Posterior vena cava (tissue), 2 donors: ENCODE data around the gene NKD2. TPM values are rescaled to one million over a fixed set of nuclear protein-coding genes. Genes with fewer than 3 reads are reported as not detected.
"Not testable (repeated sequence)": the region's sequence is repeated elsewhere in the genome, so short reads cannot be mapped to it uniquely, and the experiment has no call there.

Experiments
- DNase-seq: peaks from one replicate; pipeline ENCODE4 v3.0.0-alpha.2; 2020; ENCODE audit warnings: low spot score
- intact Hi-C, 2 donors: fragments of 100-400 bp; cut with DNase I; formaldehyde crosslinking; loops; one replicate each; pipeline versions ENCODE4 v1.14.1 to v1.14.2; 2022 to 2023
- total RNA-seq, 2 donors: library from RNA; stranded (reverse); fragmentation: NEBNext Ultra II Directional; extraction: Animal tissue kit (Norgen Biotek cat#: 25700); gene quantifications; one replicate each; pipeline ENCODE4 v1.2.1, GENCODE V29; 2021
- donor health status: DM: yes; HTN: yes; CAD: no.
- donor health status: DM: yes; HTN: yes; CAD: no.

Gene NKD2
- total RNA-seq, 2 donors from 2014 or later = 2.7 to 5.0 TPM

DNA sequence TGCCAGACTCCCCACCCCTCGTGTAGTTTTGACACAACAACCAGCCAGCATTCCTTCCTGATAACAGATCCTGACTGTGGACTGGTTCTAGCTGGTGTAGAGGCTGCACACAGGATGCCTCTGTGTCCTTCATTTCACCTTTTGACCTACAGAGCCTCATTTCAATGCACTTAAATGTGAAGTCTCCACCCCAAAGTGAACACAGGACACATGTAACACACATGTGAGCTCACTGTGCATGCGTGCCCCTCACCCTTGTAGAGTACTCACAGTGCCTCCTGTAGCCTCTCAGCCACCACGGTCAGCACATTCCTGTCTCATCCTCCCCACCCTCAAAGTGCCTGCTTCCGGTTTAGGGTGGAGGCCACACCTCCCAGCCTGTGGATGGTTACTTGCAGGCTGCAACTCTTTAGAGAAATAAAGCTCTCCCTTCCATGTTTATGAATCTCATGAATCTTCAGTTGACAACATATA is 11.6 kb upstream of the NKD2 start:
- DNase-seq = peak; percentile 81
- intact Hi-C loops = no loop called here

DNA sequence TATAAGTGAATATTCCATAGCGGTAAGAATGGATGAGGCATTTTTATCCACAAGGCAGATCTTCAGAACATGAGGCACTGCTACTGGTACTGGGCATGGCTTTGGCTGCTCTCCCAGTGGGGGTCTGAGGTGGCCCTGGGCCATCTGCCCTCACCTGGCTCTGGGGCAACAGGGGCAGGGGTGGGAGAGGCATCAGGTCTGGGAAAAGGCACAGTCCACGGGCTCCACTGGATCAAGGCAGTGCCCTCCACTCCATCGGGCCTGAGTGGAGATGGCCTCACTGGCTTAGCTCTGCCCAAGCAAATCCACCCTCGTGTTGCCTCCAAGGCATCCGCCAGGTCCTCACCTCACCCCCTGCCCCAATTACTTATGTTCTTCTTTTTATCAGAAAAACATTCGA is 10.9 kb upstream of the NKD2 start:
- intact Hi-C loops = no loop called here
- DNase-seq = peak; percentile 53

DNA sequence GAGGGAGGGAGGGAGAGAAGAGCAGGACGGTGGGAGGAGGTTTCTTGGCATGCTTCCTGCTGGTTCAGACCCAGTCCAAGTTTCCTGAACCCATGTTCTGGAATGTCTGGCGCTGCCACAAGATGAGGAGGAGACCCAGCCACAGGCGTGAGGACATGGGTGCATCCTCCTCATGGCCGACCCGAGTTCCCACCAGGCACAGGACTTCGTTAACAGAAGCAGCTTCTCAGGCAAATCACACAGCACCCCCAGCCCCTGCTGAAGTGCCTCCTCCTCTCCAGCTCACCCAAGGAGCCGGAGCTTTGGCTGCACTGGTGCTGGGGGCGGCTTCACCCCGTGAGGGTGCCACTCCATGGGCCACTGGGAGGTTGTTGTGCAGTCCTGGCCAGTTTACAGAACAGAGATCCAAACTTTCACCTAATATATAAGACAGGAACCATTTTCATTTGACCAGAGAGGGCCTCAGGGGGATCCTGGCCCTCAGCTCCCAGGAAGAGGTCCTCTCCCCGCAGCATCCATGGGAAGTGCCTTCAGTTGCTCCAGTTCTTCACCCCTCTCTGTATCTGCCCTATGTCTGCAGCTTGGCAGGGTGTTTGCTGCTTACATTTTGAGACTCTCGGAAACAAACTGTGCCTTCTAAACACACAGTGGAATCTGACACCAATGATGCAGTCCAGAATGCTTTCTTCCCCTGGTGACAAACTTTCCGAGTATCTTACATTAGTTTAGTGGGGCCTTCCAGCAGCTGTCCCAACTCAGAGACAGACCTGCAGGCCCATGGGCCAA is 10.2 kb upstream of the NKD2 start:
- intact Hi-C loops = no loop called here
- DNase-seq = peak; percentile 55

GRCh38 chr5:999032-999501 is 9.5 kb upstream of the NKD2 start:
- peak; percentile 53 for DNase-seq
- intact Hi-C loops = no loop called here

DNA sequence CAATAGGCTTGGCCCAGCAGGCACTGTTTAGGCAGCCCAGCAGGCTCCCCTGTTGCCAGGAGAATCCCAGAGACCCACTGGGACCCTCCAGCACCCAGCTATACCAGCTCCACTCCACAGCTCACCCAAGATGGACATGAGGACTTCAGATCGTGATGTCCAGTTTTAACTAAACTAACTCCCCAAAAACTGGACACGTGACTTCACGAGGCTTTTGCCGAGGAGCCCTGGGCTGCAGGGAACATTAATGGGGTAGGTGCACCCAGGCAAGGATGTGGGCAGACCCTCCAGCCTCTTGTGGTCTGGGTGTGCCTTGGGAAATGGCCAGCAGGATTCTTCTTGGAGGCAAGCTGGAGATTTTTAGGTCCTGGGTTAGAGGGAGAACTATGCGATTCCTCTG is 8.9 kb upstream of the NKD2 start:
- intact Hi-C loops = loop anchor here in 1 of 2 donors (5.0 kb wide), 1 partner anchor 818 kb away; no protein-coding TSS in a partner anchor
- peak; percentile 47 for DNase-seq

DNA sequence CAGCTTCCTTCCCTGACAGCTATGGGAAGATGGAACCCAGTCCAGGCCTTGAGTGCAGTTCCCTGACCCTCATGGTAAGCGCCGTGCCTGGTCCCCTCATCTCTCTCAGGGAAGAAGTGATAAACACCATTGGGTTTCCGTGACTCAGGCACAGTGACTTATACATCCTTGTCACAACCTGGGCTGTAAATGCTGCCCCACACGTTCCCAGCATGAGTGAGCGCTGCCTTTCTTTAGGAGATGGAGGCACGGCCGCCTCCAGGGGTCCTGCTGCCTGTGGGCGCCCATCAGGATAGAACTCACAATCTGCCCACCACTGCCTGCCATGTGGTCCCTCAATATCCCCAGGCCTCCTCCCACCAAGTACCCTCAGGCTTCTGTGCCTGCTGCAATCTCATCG is 8.3 kb upstream of the NKD2 start:
- DNase-seq = peak; percentile 73
- intact Hi-C loops = loop anchor here in 1 of 2 donors (5.0 kb wide), 1 partner anchor 817 kb away; no protein-coding TSS in a partner anchor

DNA sequence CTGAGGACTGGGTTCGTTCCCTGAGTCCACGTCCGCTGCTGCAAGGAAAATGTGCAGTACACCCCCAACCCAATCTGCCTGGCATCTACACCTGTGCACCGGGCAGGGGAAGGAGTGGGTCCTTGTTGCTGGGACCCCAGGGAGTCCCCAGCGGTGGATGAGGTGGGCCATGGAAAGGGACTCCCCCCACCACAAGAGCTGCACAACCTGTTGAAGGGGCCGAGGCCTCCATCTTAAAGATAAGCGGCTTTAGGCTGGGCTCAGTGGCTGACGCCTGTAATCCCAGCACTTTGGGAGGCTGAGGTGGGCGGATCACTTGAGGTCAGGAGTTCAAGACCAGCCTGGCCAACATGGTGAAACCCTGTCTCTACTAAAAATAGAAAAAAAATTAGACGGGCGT is 7.8 kb upstream of the NKD2 start:
- DNase-seq = not testable (repeated sequence)
- intact Hi-C loops = loop anchor here in 1 of 2 donors (5.0 kb wide), 1 partner anchor 816 kb away; no protein-coding TSS in a partner anchor

DNA sequence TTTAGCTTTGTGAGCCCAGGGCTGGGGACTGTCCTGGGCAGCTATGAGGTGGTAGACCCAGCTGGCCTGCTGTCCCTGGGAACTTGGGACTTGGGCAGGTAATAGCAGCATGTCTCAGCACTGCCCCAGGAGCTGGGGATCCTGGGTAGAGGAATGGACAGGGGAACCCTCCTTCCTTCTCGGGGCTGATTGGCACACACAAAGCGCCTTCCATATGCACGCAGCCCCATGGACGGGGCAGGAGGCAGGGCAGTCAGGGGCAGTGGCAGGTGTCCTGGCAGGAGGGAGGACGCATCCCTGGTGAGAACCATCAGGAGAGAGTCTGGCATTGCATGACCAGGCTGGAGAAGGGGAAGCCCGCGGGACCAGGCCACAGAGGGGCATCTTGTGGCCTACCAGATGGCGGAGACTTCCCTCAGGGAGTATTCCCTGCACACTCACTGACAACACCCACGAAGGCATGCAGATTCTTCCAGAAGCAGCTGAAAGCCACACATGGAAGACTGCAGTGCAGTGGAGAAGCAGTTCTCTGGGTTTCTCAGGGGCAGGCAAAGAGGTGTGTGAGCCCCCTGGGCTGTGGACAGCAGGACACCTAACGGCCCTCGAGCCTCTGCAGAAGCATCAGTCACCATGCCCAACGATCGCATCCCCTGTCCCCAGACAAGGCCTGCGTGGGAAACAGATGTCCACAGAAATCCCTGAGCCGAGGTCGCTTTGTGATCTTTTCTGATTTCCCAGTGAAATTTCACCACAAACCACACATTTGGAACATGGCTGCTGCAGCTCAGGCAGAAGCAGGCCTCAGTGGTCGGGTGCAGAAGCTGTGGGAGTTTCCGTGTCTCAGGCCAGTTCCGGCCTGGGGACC is 7.0 kb upstream of the NKD2 start:
- intact Hi-C loops = loop anchor here in 1 of 2 donors (5.0 kb wide), 1 partner anchor 816 kb away; no protein-coding TSS in a partner anchor
- DNase-seq = peak; percentile 64

- no peak for DNase-seq
- intact Hi-C loops = loop anchor here in 1 of 2 donors (5.0 kb wide), 1 partner anchor 815 kb away; no protein-coding TSS in a partner anchor
Observed at GRCh38 chr5:1002271-1002546, 6.4 kb upstream of the NKD2 start.

DNA sequence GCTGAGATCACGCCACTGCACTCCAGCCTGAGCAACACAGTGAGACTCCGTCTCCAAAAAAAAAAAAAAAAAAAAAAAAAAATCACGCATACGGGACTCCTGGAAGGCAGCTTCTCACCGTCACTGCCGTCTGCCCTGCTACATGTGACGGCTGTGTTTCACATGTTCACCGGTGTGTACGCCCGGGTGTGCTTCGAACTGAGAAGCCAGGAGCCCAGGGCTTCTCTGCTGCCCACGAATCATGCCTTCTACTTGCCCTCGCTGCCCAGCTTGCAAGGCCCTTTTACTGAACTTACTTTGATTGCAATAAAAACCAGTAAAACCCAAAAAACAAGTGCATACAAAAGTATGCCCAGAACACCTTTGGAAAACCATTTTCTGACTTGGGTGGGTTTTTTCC is 5.8 kb upstream of the NKD2 start:
- intact Hi-C loops = loop anchor here in 1 of 2 donors (5.0 kb wide), 1 partner anchor 814 kb away; no protein-coding TSS in a partner anchor
- DNase-seq = peak; percentile 38

DNA sequence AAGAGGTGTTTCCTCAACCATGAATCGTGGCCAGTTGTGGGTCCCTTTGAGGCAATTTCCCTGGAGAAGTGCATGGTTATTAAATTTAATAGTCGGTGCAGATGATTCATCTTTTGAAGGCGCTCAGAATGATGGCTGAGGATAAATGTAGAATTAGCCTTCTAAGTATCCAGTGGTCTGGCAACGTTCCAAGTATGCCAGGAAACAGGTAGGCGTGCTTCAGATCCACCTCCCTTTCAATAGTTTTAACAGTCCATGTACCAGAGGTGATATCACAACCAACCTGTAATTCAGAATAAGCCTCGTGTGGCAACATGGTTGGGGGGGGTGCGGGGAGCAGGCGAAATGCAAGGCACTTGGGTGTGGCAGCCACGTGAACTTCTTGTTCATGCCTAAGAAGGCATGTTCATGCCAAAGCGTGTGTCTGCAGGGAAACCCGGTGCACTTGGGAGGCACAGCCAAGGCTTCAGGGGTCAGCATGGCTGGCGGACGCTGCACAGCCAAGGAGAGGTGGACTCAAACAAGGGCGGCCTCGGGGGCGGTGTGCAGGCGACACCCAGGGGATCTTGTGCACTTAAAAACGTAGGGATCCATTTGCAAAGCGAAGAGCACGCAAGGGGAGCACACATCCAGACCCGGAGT is 5.2 kb upstream of the NKD2 start:
- intact Hi-C loops = loop anchor here in 1 of 2 donors (5.0 kb wide), 1 partner anchor 814 kb away; no protein-coding TSS in a partner anchor
- peak; percentile 76 for DNase-seq

GRCh38 chr5:1004461-1005248 is 3.9 kb upstream of the NKD2 start:
- peak; percentile 92 for DNase-seq
- intact Hi-C loops = loop anchor here in 1 of 2 donors (5.0 kb wide), 1 partner anchor 813 kb away; no protein-coding TSS in a partner anchor

- no peak for DNase-seq
- intact Hi-C loops = no loop called here
Observed at GRCh38 chr5:1005249-1005851, 3.3 kb upstream of the NKD2 start.

DNA sequence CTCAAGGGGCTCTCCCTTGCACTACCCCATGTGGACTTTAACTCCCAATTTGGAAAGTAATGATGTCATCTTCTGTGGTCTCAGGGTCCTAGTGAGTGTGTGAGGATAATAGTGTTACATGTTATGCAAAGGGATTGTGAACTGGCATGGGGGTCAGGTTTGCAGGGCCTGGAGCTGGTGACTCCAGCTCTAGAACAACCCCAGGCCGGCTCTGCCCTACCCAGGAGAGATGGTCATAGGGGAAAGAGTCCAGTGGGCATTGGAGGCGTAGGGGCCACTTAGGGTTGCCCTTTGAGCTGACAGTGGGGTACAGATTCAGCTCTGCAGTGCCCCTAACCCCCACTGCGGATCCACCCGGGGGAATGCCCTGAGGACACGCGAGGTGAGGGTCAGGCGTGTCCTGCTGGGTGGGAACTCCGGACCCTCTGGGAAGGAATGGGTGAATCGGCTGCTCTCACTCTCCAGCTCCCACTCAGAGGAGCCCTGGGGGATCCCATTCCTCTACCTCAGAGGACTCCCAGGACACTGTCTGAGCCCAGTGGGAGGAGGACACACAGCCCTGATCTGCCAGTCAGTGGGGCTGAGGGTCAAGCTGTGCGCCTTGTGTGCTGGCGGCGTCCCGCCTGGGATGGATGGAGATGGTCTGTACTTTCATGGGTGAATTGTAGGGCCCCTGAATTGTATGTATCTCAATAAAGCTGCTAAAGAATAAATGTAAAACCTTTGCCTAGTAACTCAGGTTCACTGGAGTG is 2.5 kb upstream of the NKD2 start:
- intact Hi-C loops = no loop called here
- peak; percentile 59 for DNase-seq

GRCh38 chr5:1006656-1007071 is 1.9 kb upstream of the NKD2 start:
- DNase-seq = peak; percentile 45
- intact Hi-C loops = no loop called here

DNA sequence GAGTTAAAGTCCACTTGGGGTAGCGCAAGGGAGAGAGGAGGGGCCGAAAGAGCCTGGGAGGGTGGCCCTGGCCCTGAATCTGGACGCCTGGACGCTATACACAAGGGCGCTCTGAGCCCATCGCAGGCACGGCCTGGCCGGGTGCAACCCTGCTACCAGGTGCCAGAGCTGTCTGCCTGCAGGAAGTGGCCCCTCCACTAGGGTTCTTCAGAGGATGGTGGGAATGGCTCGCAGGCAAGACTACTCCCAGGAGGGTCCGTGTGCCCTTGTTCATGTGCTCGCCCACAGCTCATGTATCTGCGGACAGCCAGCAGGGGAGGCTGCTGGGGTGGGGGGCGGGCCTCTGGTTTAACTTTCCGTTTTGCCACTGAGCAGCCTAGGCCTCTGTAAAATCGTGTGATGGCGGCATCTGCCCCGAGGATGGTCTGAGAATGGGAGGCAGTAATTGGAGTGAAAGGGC is 1.4 kb upstream of the NKD2 start:
- intact Hi-C loops = no loop called here
- peak; percentile 44 for DNase-seq

DNA sequence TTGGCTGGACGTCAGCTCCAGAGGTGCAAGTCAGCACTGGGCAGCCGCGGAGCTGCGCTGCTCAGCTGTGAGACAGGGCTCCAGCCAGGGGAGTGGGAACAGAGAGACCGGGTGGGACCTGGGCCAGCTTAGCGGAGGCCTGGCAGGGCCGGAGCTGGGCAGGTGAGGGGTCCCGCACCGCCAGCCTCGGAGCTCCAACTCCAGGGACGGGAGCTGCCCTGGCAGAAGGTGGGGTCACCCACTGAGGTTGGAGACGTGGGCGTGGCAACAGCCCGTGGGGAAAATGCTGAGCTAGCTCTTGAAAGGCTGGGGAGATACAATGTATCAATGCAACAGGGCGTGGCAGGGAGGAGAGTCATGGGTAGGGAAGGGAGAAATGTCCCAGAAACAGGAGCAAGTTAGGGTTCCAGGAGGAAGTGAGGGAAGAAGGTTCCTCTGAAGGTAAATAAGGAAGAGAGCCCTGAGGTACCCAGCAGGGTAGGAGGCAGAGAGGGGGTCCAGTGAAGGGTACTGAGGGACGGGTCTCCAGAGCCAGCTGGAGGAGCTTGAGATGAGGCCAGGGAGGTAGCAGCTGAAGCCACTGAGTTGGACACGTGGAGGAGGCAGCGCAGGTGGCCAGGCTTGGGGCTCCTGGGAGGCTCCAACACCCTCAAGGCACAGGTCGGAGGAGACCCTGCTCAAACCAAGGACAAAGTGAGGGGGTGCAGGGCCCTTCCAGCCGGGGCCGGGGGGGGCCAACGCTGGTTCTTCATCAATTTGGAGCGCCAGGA is 736 bp upstream of the NKD2 start:
- DNase-seq = peak; percentile 79
- intact Hi-C loops = no loop called here
